HG02884 (cell line): ENCODE data around the gene ECE1.
A peak's percentile ranks its signal among the peaks of the same experiment; 100 is the strongest.

Experiments used
- ATAC-seq: cut with Tn5 transposase; IDR thresholded peaks from one replicate; pipeline ENCODE4 v1.9.1; 2021; ENCODE audit warnings: mild to moderate bottlenecking, moderate library complexity; ENCODE audit not compliant: unreplicated experiment

Gene ECE1

GRCh38 chr1:21308847-21309652 is 18.8 kb upstream of the ECE1 start:
- no peak for ATAC-seq

GRCh38 chr1:21308330-21308729 is 18.1 kb upstream of the ECE1 start:
- ATAC-seq: no peak

GRCh38 chr1:21307663-21308305 is 17.5 kb upstream of the ECE1 start:
- ATAC-seq: no peak

- ATAC-seq: no peak
Observed at GRCh38 chr1:21307210-21307609, 16.9 kb upstream of the ECE1 start.

GRCh38 chr1:21305900-21306189 is 15.6 kb upstream of the ECE1 start:
- ATAC-seq: no peak

- ATAC-seq: no peak
Observed at GRCh38 chr1:21305155-21305899, 15.1 kb upstream of the ECE1 start.

- no peak for ATAC-seq
Observed at GRCh38 chr1:21304488-21304887, 14.2 kb upstream of the ECE1 start.

- no peak for ATAC-seq
Observed at GRCh38 chr1:21302747-21303715, 12.8 kb upstream of the ECE1 start.

GRCh38 chr1:21301794-21302440 is 11.7 kb upstream of the ECE1 start:
- ATAC-seq: no peak

- no peak for ATAC-seq
Observed at GRCh38 chr1:21300774-21301173, 10.5 kb upstream of the ECE1 start.

- no peak for ATAC-seq
Observed at GRCh38 chr1:21299780-21300395, 9.6 kb upstream of the ECE1 start.

GRCh38 chr1:21298981-21299391 is 8.7 kb upstream of the ECE1 start:
- no peak for ATAC-seq

- no peak for ATAC-seq
Observed at GRCh38 chr1:21297975-21298374, 7.7 kb upstream of the ECE1 start.

GRCh38 chr1:21296509-21297354 is 6.5 kb upstream of the ECE1 start:
- no peak for ATAC-seq

- no peak for ATAC-seq
Observed at GRCh38 chr1:21295545-21295944, 5.3 kb upstream of the ECE1 start.

GRCh38 chr1:21295002-21295401 is 4.7 kb upstream of the ECE1 start:
- no peak for ATAC-seq

- peak; percentile 44 for ATAC-seq
Observed at GRCh38 chr1:21294266-21294989, 4.2 kb upstream of the ECE1 start.

- ATAC-seq: no peak
Observed at GRCh38 chr1:21293537-21294265, 3.4 kb upstream of the ECE1 start.
